H9 (cell line): ENCODE measurements around the gene NVL. TPM values are rescaled to one million over a fixed set of nuclear protein-coding genes. Genes with fewer than 3 reads are reported as not detected.

Experiments
- DNase-seq: peaks from one replicate; pipeline ENCODE4 v3.0.0-alpha.2; 2017
- H2AFZ ChIP-seq: one replicate; pipeline ENCODE4 v1.6.1; 2013; ENCODE audit warnings: mild to moderate bottlenecking, low read length, control low read depth, moderate library complexity
- H2AK5ac ChIP-seq: 2 replicates; pipeline ENCODE4 v1.6.1; 2013; ENCODE audit warnings: low read length, control low read depth, mixed read lengths; ENCODE audit not compliant: insufficient read length
- H2BK120ac ChIP-seq: one replicate; pipeline ENCODE4 v1.6.1; 2013; ENCODE audit warnings: low read depth, mild to moderate bottlenecking, low read length, control low read depth, inconsistent platforms; ENCODE audit not compliant: poor library complexity, severe bottlenecking
- H2BK12ac ChIP-seq: 2 replicates; pipeline ENCODE4 v1.6.1; 2013; ENCODE audit warnings: low read length, control low read depth, mixed read lengths, low read depth; ENCODE audit not compliant: insufficient read length
- H2BK15ac ChIP-seq: 2 replicates; pipeline ENCODE4 v1.6.1; 2013; ENCODE audit warnings: low read depth, low read length, control low read depth
- H2BK20ac ChIP-seq: one replicate; pipeline ENCODE4 v1.6.1; 2013; ENCODE audit warnings: low read depth, mild to moderate bottlenecking, low read length, control low read depth, inconsistent platforms; ENCODE audit not compliant: poor library complexity, severe bottlenecking
- H2BK5ac ChIP-seq: 2 replicates; pipeline ENCODE4 v1.6.1; 2013; ENCODE audit warnings: low read length, control low read depth, mixed read lengths; ENCODE audit not compliant: insufficient read length
- H3K14ac ChIP-seq: 2 replicates; pipeline ENCODE4 v1.6.1; 2013; ENCODE audit warnings: low read length, control low read depth; ENCODE audit not compliant: insufficient read depth
- H3K18ac ChIP-seq: 2 replicates; pipeline ENCODE4 v1.6.1; 2013; ENCODE audit warnings: low read depth, mild to moderate bottlenecking, mixed read lengths, low read length, control low read depth; ENCODE audit not compliant: insufficient read length
- H3K23ac ChIP-seq: 2 replicates; pipeline ENCODE4 v1.6.1; 2013; ENCODE audit warnings: low read length, control low read depth, mixed read lengths, low read depth; ENCODE audit not compliant: insufficient read length
- H3K23me2 ChIP-seq: 2 replicates; pipeline ENCODE4 v1.6.1; 2013; ENCODE audit warnings: low read depth, mild to moderate bottlenecking, mixed read lengths, low read length, control low read depth; ENCODE audit not compliant: insufficient read length, poor library complexity, severe bottlenecking
- H3K27ac ChIP-seq: 2 replicates; pipeline ENCODE4 v1.5.1; 2013; ENCODE audit warnings: low read length, control low read depth, mixed read lengths, low read depth; ENCODE audit not compliant: insufficient read length
- H3K27me3 ChIP-seq: 2 replicates; pipeline ENCODE4 v1.6.1; 2013; ENCODE audit warnings: low read length, control low read depth, inconsistent platforms; ENCODE audit not compliant: insufficient read depth
- H3K4ac ChIP-seq: 2 replicates; pipeline ENCODE4 v1.6.1; 2013; ENCODE audit warnings: low read depth, mild to moderate bottlenecking, control low read depth, inconsistent platforms, low read length, moderate library complexity
- H3K4me1 ChIP-seq: 2 replicates; pipeline ENCODE4 v1.6.1; 2013; ENCODE audit warnings: low read length, control low read depth, inconsistent platforms; ENCODE audit not compliant: insufficient read depth
- H3K4me2 ChIP-seq: 2 replicates; pipeline ENCODE4 v1.6.1; 2013; ENCODE audit warnings: low read length, control low read depth, mixed read lengths; ENCODE audit not compliant: insufficient read length, insufficient read depth
- H3K56ac ChIP-seq: 2 replicates; pipeline ENCODE4 v1.6.1; 2013; ENCODE audit warnings: low read depth, mild to moderate bottlenecking, mixed read lengths, low read length, control low read depth; ENCODE audit not compliant: insufficient read length
- H3K79me1 ChIP-seq: 2 replicates; pipeline ENCODE4 v1.6.1; 2013; ENCODE audit warnings: low read depth, mild to moderate bottlenecking, moderate library complexity, low read length, control low read depth, inconsistent platforms; ENCODE audit not compliant: insufficient read depth, poor library complexity, severe bottlenecking
- H3K79me2 ChIP-seq: 2 replicates; pipeline ENCODE4 v1.6.1; 2013; ENCODE audit warnings: low read length, control low read depth, inconsistent platforms; ENCODE audit not compliant: insufficient read depth
- H3K9ac ChIP-seq: 2 replicates; pipeline ENCODE4 v1.6.1; 2013; ENCODE audit warnings: low read length, control low read depth, mixed read lengths; ENCODE audit not compliant: insufficient read length; ENCODE audit errors: extremely low read depth
- H3K9me3 ChIP-seq: one replicate; pipeline ENCODE4 v1.6.1; 2013; ENCODE audit warnings: low read depth, low read length, inconsistent platforms; ENCODE audit not compliant: control insufficient read depth
- H3T11ph ChIP-seq: one replicate; pipeline ENCODE4 v1.6.1; 2013; ENCODE audit warnings: mild to moderate bottlenecking, low read length, control low read depth, inconsistent platforms
- H4K20me1 ChIP-seq: one replicate; pipeline ENCODE4 v1.6.1; 2013; ENCODE audit not compliant: control insufficient read depth, insufficient read length, insufficient read depth
- H4K5ac ChIP-seq: 2 replicates; pipeline ENCODE4 v1.6.1; 2013; ENCODE audit warnings: low read depth, mild to moderate bottlenecking, mixed read lengths, low read length, control low read depth; ENCODE audit not compliant: insufficient read length
- H4K8ac ChIP-seq: replicated peaks from 2 replicates; pipeline ENCODE4 v1.6.1; 2013; ENCODE audit warnings: low read length, control low read depth, mixed read lengths, low read depth; ENCODE audit not compliant: insufficient read length
- H4K91ac ChIP-seq: 2 replicates; pipeline ENCODE4 v1.6.1; 2013; ENCODE audit warnings: low read depth, mild to moderate bottlenecking, moderate library complexity, mixed read lengths, low read length, control low read depth; ENCODE audit not compliant: insufficient read length
- H3K27ac Mint-ChIP-seq, 3 experiments: 2 replicates in 2 of 3; 3 replicates in 1 of 3; pipeline ENCODE4 v1.8.0; 2020 to 2021; ENCODE audit warnings: mixed read lengths in 3 of 3, mild to moderate bottlenecking in 1 of 3, moderate library complexity in 1 of 3
- H3K27me3 Mint-ChIP-seq: 2 replicates; pipeline ENCODE4 v1.8.0; 2021; ENCODE audit warnings: low read depth, mild to moderate bottlenecking, moderate library complexity, mixed read lengths
- H3K36me3 Mint-ChIP-seq, 3 experiments: 2 replicates in 2 of 3; 3 replicates in 1 of 3; pipeline ENCODE4 v1.8.0; 2020 to 2021; ENCODE audit warnings: low read depth in 3 of 3, mixed read lengths in 3 of 3; ENCODE audit not compliant: insufficient read depth in 1 of 3
- H3K4me1 Mint-ChIP-seq, 2 experiments: 2 replicates each; pipeline ENCODE4 v1.8.0; 2020; ENCODE audit warnings: mixed read lengths in 2 of 2
- H3K4me3 Mint-ChIP-seq, 2 experiments: 2 replicates in 1 of 2; 3 replicates in 1 of 2; pipeline ENCODE4 v1.8.0; 2020 to 2021; ENCODE audit warnings: mild to moderate bottlenecking in 2 of 2, mixed read lengths in 2 of 2, moderate library complexity in 1 of 2
- H3K9me3 Mint-ChIP-seq, 2 experiments: 2 replicates in 1 of 2; 3 replicates in 1 of 2; pipeline ENCODE4 v1.8.0; 2020; ENCODE audit warnings: mild to moderate bottlenecking in 2 of 2, mixed read lengths in 2 of 2, moderate library complexity in 1 of 2
- WGBS: extraction: QIAGEN DNeasy Blood & Tissue Kit; methylation state at CpG from one replicate; pipeline ENCODE4 v1.1.7; 2013; ENCODE audit warnings: missing lambda C conversion rate, low lambda C conversion rate, mixed read lengths; ENCODE audit not compliant: insufficient read length; ENCODE audit errors: extremely low coverage; 5-methylcytosine and 5-hydroxymethylcytosine counted together
- total RNA-seq: library from RNA; stranded (reverse); gene quantifications from 2 replicates; pipeline ENCODE4 v1.2.1, GENCODE V29; 2021
- TF ChIP-seq, protein P1 (sequence below): fragments of 200-600 bp; sonication (generic); conservative IDR thresholded peaks from 3 replicates; pipeline ENCODE4 v1.8.0; 2021; ENCODE audit warnings: antibody characterized with exemption, mild to moderate bottlenecking

NVL gene
- total RNA-seq, 1 experiment from 2014 or later, result 66.9 TPM

DNA sequence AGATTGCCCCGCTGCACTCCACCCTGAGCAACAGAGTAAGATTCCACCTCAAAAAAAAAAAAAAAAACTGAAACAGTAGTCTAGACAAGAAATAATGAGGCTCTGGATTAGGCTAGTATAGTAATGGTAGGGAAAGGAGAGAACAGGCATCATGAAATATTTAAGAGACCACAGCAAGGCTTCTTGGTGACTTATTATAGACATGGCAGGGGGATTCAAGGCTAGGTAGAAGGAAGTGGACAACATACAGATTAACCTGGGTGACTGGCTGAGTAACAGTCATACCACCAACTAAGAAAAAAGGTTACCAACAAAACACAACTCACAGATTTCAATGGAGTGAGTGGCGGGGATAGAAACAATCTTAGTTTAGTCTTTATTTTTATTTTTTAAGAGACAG is 8.3 kb downstream of the NVL start:
- H3K27ac Mint-ChIP-seq, result no peak overlapping the region; a peak in 1 of 7 replicates
- Histone ChIP-seq H4K8ac (no peak overlapping the region), H2AFZ (no peak overlapping the region), H3K79me2 (peaks cover 3% of the 10 kb centered on the region; the same call in 1 of the 2 replicates), H2AK5ac (no peak overlapping the region), H3K4me2 (no peak overlapping the region), H3K27me3 (no peaks in the 10 kb centered on the region), H3T11ph (no peak overlapping the region), H3K9ac (no peak overlapping the region), H4K5ac (no peak overlapping the region), H4K91ac (no peak overlapping the region), H3K9me3 (no peaks in the 10 kb centered on the region), H2BK5ac (no peak overlapping the region), H3K4me1 (no peaks in the 10 kb centered on the region), H3K14ac (no peak overlapping the region), H3K23me2 (no peaks in the 10 kb centered on the region), H2BK20ac (no peak overlapping the region), H2BK12ac (no peak overlapping the region), H3K4ac (no peak overlapping the region), H3K23ac (no peak overlapping the region), H2BK15ac (no peak overlapping the region), H3K27ac (no peak overlapping the region), H3K18ac (no peak overlapping the region), H2BK120ac (no peak overlapping the region), H4K20me1 (no peaks in the 10 kb centered on the region), H3K56ac (no peak overlapping the region), H3K79me1 (peaks cover 4% of the 10 kb centered on the region)
- no peaks in the 10 kb centered on the region for H3K4me1 Mint-ChIP-seq
- H3K9me3 Mint-ChIP-seq, result no peaks in the 10 kb centered on the region
- no peak overlapping the region for H3K4me3 Mint-ChIP-seq
- peaks cover 3 to 37% (median 18%) of the 10 kb centered on the region in 3 experiments; a peak in 4 of 7 replicates for H3K36me3 Mint-ChIP-seq
- no peaks in the 10 kb centered on the region for H3K27me3 Mint-ChIP-seq
- TF ChIP-seq, protein P1, sequence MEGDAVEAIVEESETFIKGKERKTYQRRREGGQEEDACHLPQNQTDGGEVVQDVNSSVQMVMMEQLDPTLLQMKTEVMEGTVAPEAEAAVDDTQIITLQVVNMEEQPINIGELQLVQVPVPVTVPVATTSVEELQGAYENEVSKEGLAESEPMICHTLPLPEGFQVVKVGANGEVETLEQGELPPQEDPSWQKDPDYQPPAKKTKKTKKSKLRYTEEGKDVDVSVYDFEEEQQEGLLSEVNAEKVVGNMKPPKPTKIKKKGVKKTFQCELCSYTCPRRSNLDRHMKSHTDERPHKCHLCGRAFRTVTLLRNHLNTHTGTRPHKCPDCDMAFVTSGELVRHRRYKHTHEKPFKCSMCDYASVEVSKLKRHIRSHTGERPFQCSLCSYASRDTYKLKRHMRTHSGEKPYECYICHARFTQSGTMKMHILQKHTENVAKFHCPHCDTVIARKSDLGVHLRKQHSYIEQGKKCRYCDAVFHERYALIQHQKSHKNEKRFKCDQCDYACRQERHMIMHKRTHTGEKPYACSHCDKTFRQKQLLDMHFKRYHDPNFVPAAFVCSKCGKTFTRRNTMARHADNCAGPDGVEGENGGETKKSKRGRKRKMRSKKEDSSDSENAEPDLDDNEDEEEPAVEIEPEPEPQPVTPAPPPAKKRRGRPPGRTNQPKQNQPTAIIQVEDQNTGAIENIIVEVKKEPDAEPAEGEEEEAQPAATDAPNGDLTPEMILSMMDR, result no peak
- no peak for DNase-seq
- no CpG with 5 or more reads among the region's 2 CpGs for WGBS
